Type B pancreatic cell (in vitro differentiated cells): ENCODE data around the gene ADORA3. TPM values are rescaled to one million over a fixed set of nuclear protein-coding genes. Genes with fewer than 3 reads are reported as not detected.

Source experiments
- DNase-seq: peaks from one replicate; pipeline ENCODE4 v3.0.0; 2021; ENCODE audit warnings: mixed read lengths; ENCODE audit not compliant: unreplicated experiment; ENCODE audit errors: extremely low spot score
- H3K27ac Mint-ChIP-seq: 2 replicates; pipeline ENCODE4 v1.8.0; 2021; ENCODE audit warnings: mild to moderate bottlenecking, mixed read lengths
- H3K27me3 Mint-ChIP-seq: 2 replicates; pipeline ENCODE4 v1.8.0; 2021; ENCODE audit warnings: mixed read lengths
- H3K36me3 Mint-ChIP-seq: 2 replicates; pipeline ENCODE4 v1.8.0; 2021; ENCODE audit warnings: mixed read lengths
- H3K4me1 Mint-ChIP-seq: one replicate; pipeline ENCODE4 v1.8.0; 2021; ENCODE audit warnings: mixed read lengths; ENCODE audit not compliant: unreplicated experiment
- H3K4me3 Mint-ChIP-seq: 2 replicates; pipeline ENCODE4 v1.8.0; 2021; ENCODE audit warnings: mild to moderate bottlenecking, mixed read lengths
- H3K9me3 Mint-ChIP-seq: 2 replicates; pipeline ENCODE4 v1.8.0; 2021; ENCODE audit warnings: mixed read lengths
- CTCF ChIP-seq: fragments of 200-600 bp; sonication (generic); conservative IDR thresholded peaks from 2 replicates; pipeline ENCODE4 v1.5.0; 2021; ENCODE audit warnings: antibody characterized with exemption, mild to moderate bottlenecking
- total RNA-seq: library from RNA; stranded (reverse); gene quantifications from 2 replicates; pipeline ENCODE4 v1.2.1, GENCODE V29; 2021; ENCODE audit warnings: low replicate concordance

The ADORA3 gene
- total RNA-seq, 1 donor from 2014 or later: not detected

GRCh38 chr1:111505641-111506119 lies 2.2 kb upstream of the ADORA3 start:
- Mint-ChIP-seq H3K36me3 (no peaks in the 10 kb centered on the region), H3K4me3 (no peak overlapping the region), H3K27ac (no peak overlapping the region), H3K9me3 (no peaks in the 10 kb centered on the region), H3K27me3 (peaks cover 15% of the 10 kb centered on the region), H3K4me1 (peaks cover 6% of the 10 kb centered on the region)
- no peak for TF ChIP-seq CTCF
- DNase-seq: no peak

- no peak overlapping the region for H3K27ac Mint-ChIP-seq
- H3K4me1 Mint-ChIP-seq: peaks cover 6% of the 10 kb centered on the region
- peaks cover 22% of the 10 kb centered on the region for H3K27me3 Mint-ChIP-seq
- no peaks in the 10 kb centered on the region for H3K9me3 Mint-ChIP-seq
- DNase-seq: no peak
- H3K4me3 Mint-ChIP-seq: no peak overlapping the region
- H3K36me3 Mint-ChIP-seq: no peaks in the 10 kb centered on the region
- no peak for TF ChIP-seq CTCF
Measured at GRCh38 chr1:111504097-111504496, 664 bp upstream of the ADORA3 start.

GRCh38 chr1:111501645-111502044 lies 1.8 kb downstream of the ADORA3 start:
- no peaks in the 10 kb centered on the region for H3K36me3 Mint-ChIP-seq
- H3K27me3 Mint-ChIP-seq: peaks cover 26% of the 10 kb centered on the region
- H3K27ac Mint-ChIP-seq: no peak overlapping the region
- H3K9me3 Mint-ChIP-seq: no peaks in the 10 kb centered on the region
- DNase-seq: no peak
- no peak for TF ChIP-seq CTCF
- H3K4me1 Mint-ChIP-seq: no peaks in the 10 kb centered on the region
- H3K4me3 Mint-ChIP-seq: no peak overlapping the region

GRCh38 chr1:111499026-111499785 lies 4.2 kb downstream of the ADORA3 start:
- no peaks in the 10 kb centered on the region for H3K9me3 Mint-ChIP-seq
- no peaks in the 10 kb centered on the region for H3K4me1 Mint-ChIP-seq
- DNase-seq: no peak
- H3K27ac Mint-ChIP-seq: no peak overlapping the region
- H3K36me3 Mint-ChIP-seq: no peaks in the 10 kb centered on the region
- no peak for TF ChIP-seq CTCF
- peaks cover 29% of the 10 kb centered on the region for H3K27me3 Mint-ChIP-seq
- H3K4me3 Mint-ChIP-seq: no peak overlapping the region

- H3K27ac Mint-ChIP-seq: no peak overlapping the region
- no peak overlapping the region for H3K4me3 Mint-ChIP-seq
- no peak for DNase-seq
- H3K9me3 Mint-ChIP-seq: no peaks in the 10 kb centered on the region
- H3K36me3 Mint-ChIP-seq: no peaks in the 10 kb centered on the region
- H3K27me3 Mint-ChIP-seq: peaks cover 31% of the 10 kb centered on the region
- no peak for TF ChIP-seq CTCF
- no peaks in the 10 kb centered on the region for H3K4me1 Mint-ChIP-seq
Measured at GRCh38 chr1:111497592-111497991, 5.8 kb downstream of the ADORA3 start.
